SJCRH30 (cell line): ENCODE measurements around the gene SCLY. TPM values are rescaled to one million over a fixed set of nuclear protein-coding genes. Genes with fewer than 3 reads are reported as not detected.
A peak's percentile ranks its signal among the peaks of the same experiment; 100 is the strongest.
"Not testable (repeated sequence)": the region's sequence is repeated elsewhere in the genome, so short reads cannot be mapped to it uniquely, and the experiment has no call there.

ENCODE experiments used
- DNase-seq, 2 experiments: peaks; one replicate each; pipeline ENCODE4 v3.0.0-alpha.2; 2015 to 2020
- H3K27ac ChIP-seq: fragments of 250-450 bp; sonication (Bioruptor Pico); 2 replicates; pipeline ENCODE4 v1.5.1; 2020; ENCODE audit warnings: mild to moderate bottlenecking, moderate library complexity
- H3K27me3 ChIP-seq: fragments of 250-450 bp; sonication (Bioruptor Pico); 2 replicates; pipeline ENCODE4 v1.5.1; 2020; ENCODE audit warnings: mild to moderate bottlenecking, moderate library complexity
- H3K36me3 ChIP-seq: fragments of 250-450 bp; sonication (Bioruptor Pico); 2 replicates; pipeline ENCODE4 v1.5.1; 2020; ENCODE audit warnings: mild to moderate bottlenecking, moderate library complexity
- H3K4me1 ChIP-seq: fragments of 250-450 bp; sonication (Bioruptor Pico); 2 replicates; pipeline ENCODE4 v1.5.1; 2020; ENCODE audit warnings: mild to moderate bottlenecking, moderate library complexity
- H3K4me3 ChIP-seq: fragments of 250-450 bp; sonication (Bioruptor Pico); 2 replicates; pipeline ENCODE4 v1.5.1; 2020; ENCODE audit warnings: mild to moderate bottlenecking, moderate library complexity
- H3K9me3 ChIP-seq: fragments of 250-450 bp; sonication (Bioruptor Pico); replicated peaks from 2 replicates; pipeline ENCODE4 v1.5.1; 2020; ENCODE audit warnings: mild to moderate bottlenecking, moderate library complexity
- total RNA-seq: library from RNA; depleted of rRNA; stranded (reverse); fragments of >200 nt; shearing (Covaris generic); gene quantifications from 2 replicates; pipeline ENCODE4 v1.2.3, GENCODE V29; 2014

SCLY gene
- total RNA-seq, 1 experiment from 2014 or later, result 36.7 TPM

- not testable (repeated sequence) for DNase-seq, H3K27ac ChIP-seq, H3K9me3 ChIP-seq, H3K4me3 ChIP-seq, H3K4me1 ChIP-seq, H3K27me3 ChIP-seq, H3K36me3 ChIP-seq
These were observed 2.9 kb upstream of the SCLY start for GRCh38 chr2:238057696-238058575.

GRCh38 chr2:238059505-238059904 lies 1.3 kb upstream of the SCLY start:
- no peaks in the 10 kb centered on the region for H3K9me3 ChIP-seq
- H3K4me1 ChIP-seq, result peaks cover 18% of the 10 kb centered on the region
- H3K27me3 ChIP-seq, result no peaks in the 10 kb centered on the region
- peak overlapping the region; percentile 92 for H3K4me3 ChIP-seq
- H3K27ac ChIP-seq, result no peak overlapping the region
- no peak for DNase-seq
- peaks cover under 1% of the 10 kb centered on the region; the same call in 1 of the 2 replicates for H3K36me3 ChIP-seq

- peaks cover 18% of the 10 kb centered on the region for H3K4me1 ChIP-seq
- no peaks in the 10 kb centered on the region for H3K9me3 ChIP-seq
- peak in 1 of 2 experiments; percentile 53 for DNase-seq
- peak overlapping the region; percentile 92 for H3K4me3 ChIP-seq
- H3K27me3 ChIP-seq, result no peaks in the 10 kb centered on the region
- peak overlapping the region; percentile 80 for H3K27ac ChIP-seq
- peaks cover 7% of the 10 kb centered on the region for H3K36me3 ChIP-seq
These were observed 682 bp upstream of the SCLY start for GRCh38 chr2:238060096-238060541.

GRCh38 chr2:238061315-238062202 lies 758 bp downstream of the SCLY start:
- peaks cover 13% of the 10 kb centered on the region for H3K36me3 ChIP-seq
- peak overlapping the region; percentile 92 for H3K4me3 ChIP-seq
- peaks cover 18% of the 10 kb centered on the region for H3K4me1 ChIP-seq
- peak overlapping the region; percentile 11; the same call in 1 of the 2 replicates for H3K27ac ChIP-seq
- peak; percentile 60 to 66 for DNase-seq
- no peaks in the 10 kb centered on the region for H3K9me3 ChIP-seq
- no peaks in the 10 kb centered on the region for H3K27me3 ChIP-seq

GRCh38 chr2:238063414-238064189 lies 2.8 kb downstream of the SCLY start:
- H3K27me3 ChIP-seq, result no peaks in the 10 kb centered on the region
- peak overlapping the region; percentile 7; the same call in 1 of the 2 replicates for H3K27ac ChIP-seq
- H3K36me3 ChIP-seq, result peaks cover 25% of the 10 kb centered on the region
- H3K4me3 ChIP-seq, result no peak overlapping the region
- peak; percentile 78 to 88 for DNase-seq
- H3K4me1 ChIP-seq, result peaks cover 18% of the 10 kb centered on the region
- no peaks in the 10 kb centered on the region for H3K9me3 ChIP-seq

GRCh38 chr2:238064376-238064775 lies 3.6 kb downstream of the SCLY start:
- no peaks in the 10 kb centered on the region for H3K9me3 ChIP-seq
- peaks cover 18% of the 10 kb centered on the region for H3K4me1 ChIP-seq
- H3K27me3 ChIP-seq, result no peaks in the 10 kb centered on the region
- peaks cover 32% of the 10 kb centered on the region for H3K36me3 ChIP-seq
- H3K4me3 ChIP-seq, result no peak overlapping the region
- H3K27ac ChIP-seq, result no peak overlapping the region
- no peak for DNase-seq

GRCh38 chr2:238065071-238065846 lies 4.5 kb downstream of the SCLY start:
- no peak for DNase-seq
- Histone ChIP-seq H3K4me1 (peaks cover 18% of the 10 kb centered on the region), H3K27ac (no peak overlapping the region), H3K9me3 (no peaks in the 10 kb centered on the region), H3K36me3 (peaks cover 40% of the 10 kb centered on the region), H3K4me3 (no peak overlapping the region), H3K27me3 (no peaks in the 10 kb centered on the region)

- Histone ChIP-seq H3K4me3 (no peak overlapping the region), H3K4me1 (peaks cover 18% of the 10 kb centered on the region), H3K27ac (no peak overlapping the region), H3K27me3 (no peaks in the 10 kb centered on the region), H3K36me3 (peaks cover 42% of the 10 kb centered on the region), H3K9me3 (no peaks in the 10 kb centered on the region)
- no peak for DNase-seq
These were observed 5.4 kb downstream of the SCLY start for GRCh38 chr2:238066218-238066617.

GRCh38 chr2:238066718-238067117 lies 5.9 kb downstream of the SCLY start:
- H3K27me3 ChIP-seq, H3K9me3 ChIP-seq, H3K4me3 ChIP-seq, H3K27ac ChIP-seq, DNase-seq: not testable (repeated sequence)
- peaks cover 42% of the 10 kb centered on the region for H3K36me3 ChIP-seq
- peaks cover 18% of the 10 kb centered on the region for H3K4me1 ChIP-seq

GRCh38 chr2:238067939-238068338 lies 7.1 kb downstream of the SCLY start:
- no peaks in the 10 kb centered on the region for H3K27me3 ChIP-seq
- peaks cover 54% of the 10 kb centered on the region for H3K36me3 ChIP-seq
- H3K4me1 ChIP-seq, result peaks cover 10% of the 10 kb centered on the region
- peaks cover 6% of the 10 kb centered on the region for H3K9me3 ChIP-seq
- no peak overlapping the region for H3K4me3 ChIP-seq
- H3K27ac ChIP-seq, result no peak overlapping the region
- DNase-seq, result no peak

GRCh38 chr2:238069021-238069709 lies 8.4 kb downstream of the SCLY start:
- Histone ChIP-seq H3K27me3 (no peaks in the 10 kb centered on the region), H3K4me1 (no peaks in the 10 kb centered on the region; the same call in 1 of the 2 replicates), H3K9me3 (peaks cover 13% of the 10 kb centered on the region), H3K4me3 (no peak overlapping the region), H3K36me3 (peaks cover 63% of the 10 kb centered on the region), H3K27ac (no peak overlapping the region)
- DNase-seq, result no peak

GRCh38 chr2:238069877-238070276 lies 9.1 kb downstream of the SCLY start:
- Histone ChIP-seq H3K27me3 (no peaks in the 10 kb centered on the region), H3K27ac (no peak overlapping the region), H3K36me3 (peaks cover 61% of the 10 kb centered on the region), H3K4me1 (no peaks in the 10 kb centered on the region), H3K4me3 (no peak overlapping the region), H3K9me3 (peaks cover 13% of the 10 kb centered on the region)
- DNase-seq, result no peak

- Histone ChIP-seq H3K27me3 (no peaks in the 10 kb centered on the region), H3K4me1 (no peaks in the 10 kb centered on the region), H3K4me3 (no peak overlapping the region), H3K9me3 (peaks cover 17% of the 10 kb centered on the region), H3K36me3 (peaks cover 43% of the 10 kb centered on the region), H3K27ac (no peak overlapping the region)
- no peak for DNase-seq
These were observed 14.6 kb downstream of the SCLY start for GRCh38 chr2:238075397-238075796.
